ENCODE results near the gene SLC9A9. TPM values are rescaled to one million over a fixed set of nuclear protein-coding genes. Genes with fewer than 3 reads are reported as not detected.

Gene SLC9A9
- total and polyA plus RNA-seq, 2 donors from 2014 or later: 3.7 to 16.5 TPM

GRCh38 chr3:143532091-143532490 is 316.2 kb downstream of the SLC9A9 start:
- Histone ChIP-seq H3K9me3 (ENCODE audit: control insufficient read depth in 2 of 3, insufficient read depth in 1 of 3, low read length in 3 of 3) (no peaks in the 10 kb centered on the region), H3K27ac (ENCODE audit: low read depth in 2 of 2, low read length in 2 of 2) (no peak overlapping the region), H3K9ac (ENCODE audit: low read length in 3 of 3) (no peak overlapping the region), H3K4me1 (ENCODE audit: control insufficient read depth in 2 of 3, insufficient read depth in 2 of 3, low read depth in 1 of 3, low read length in 3 of 3) (no peaks in the 10 kb centered on the region), H3K36me3 (ENCODE audit: control insufficient read depth in 2 of 3, insufficient read depth in 3 of 3, low read length in 3 of 3) (no peaks in the 10 kb centered on the region), H3K27me3 (ENCODE audit: control insufficient read depth, insufficient read depth, low read length) (no peaks in the 10 kb centered on the region), H3K4me3 (ENCODE audit: low read length in 3 of 3) (no peak overlapping the region)
- FAIRE-seq (no peak), DNase-seq (no peak)
- TF ChIP-seq CTCF (IDR thresholded peaks at IDR 0.05; ENCODE audit: borderline replicate concordance, extremely low read depth, insufficient read depth): no peak
- intact Hi-C loops (cut with DNase I): no loop called here

GRCh38 chr3:143531101-143531500 is 317.2 kb downstream of the SLC9A9 start:
- Histone ChIP-seq H3K9me3 (ENCODE audit: control insufficient read depth in 2 of 3, insufficient read depth in 1 of 3, low read length in 3 of 3) (no peaks in the 10 kb centered on the region), H3K4me1 (ENCODE audit: control insufficient read depth in 2 of 3, insufficient read depth in 2 of 3, low read depth in 1 of 3, low read length in 3 of 3) (no peaks in the 10 kb centered on the region), H3K4me3 (ENCODE audit: low read length in 3 of 3) (no peak overlapping the region), H3K27me3 (ENCODE audit: control insufficient read depth, insufficient read depth, low read length) (no peaks in the 10 kb centered on the region), H3K9ac (ENCODE audit: low read length in 3 of 3) (no peak overlapping the region), H3K27ac (ENCODE audit: low read depth in 2 of 2, low read length in 2 of 2) (no peak overlapping the region), H3K36me3 (ENCODE audit: control insufficient read depth in 2 of 3, insufficient read depth in 3 of 3, low read length in 3 of 3) (no peaks in the 10 kb centered on the region)
- intact Hi-C loops (cut with DNase I): no loop called here
- DNase-seq (no peak), FAIRE-seq (no peak)
- TF ChIP-seq CTCF (IDR thresholded peaks at IDR 0.05; ENCODE audit: borderline replicate concordance, extremely low read depth, insufficient read depth): no peak

GRCh38 chr3:143529798-143530197 is 318.5 kb downstream of the SLC9A9 start:
- Histone ChIP-seq H3K9me3 (ENCODE audit: control insufficient read depth in 2 of 3, insufficient read depth in 1 of 3, low read length in 3 of 3) (no peaks in the 10 kb centered on the region), H3K9ac (ENCODE audit: low read length in 3 of 3) (no peak overlapping the region), H3K27ac (ENCODE audit: low read depth in 2 of 2, low read length in 2 of 2) (no peak overlapping the region), H3K36me3 (ENCODE audit: control insufficient read depth in 2 of 3, insufficient read depth in 3 of 3, low read length in 3 of 3) (no peaks in the 10 kb centered on the region), H3K4me1 (ENCODE audit: control insufficient read depth in 2 of 3, insufficient read depth in 2 of 3, low read depth in 1 of 3, low read length in 3 of 3) (no peaks in the 10 kb centered on the region), H3K4me3 (ENCODE audit: low read length in 3 of 3) (no peak overlapping the region), H3K27me3 (ENCODE audit: control insufficient read depth, insufficient read depth, low read length) (no peaks in the 10 kb centered on the region)
- intact Hi-C loops (cut with DNase I): no loop called here
- FAIRE-seq (no peak), DNase-seq (no peak)
- TF ChIP-seq CTCF (IDR thresholded peaks at IDR 0.05; ENCODE audit: borderline replicate concordance, extremely low read depth, insufficient read depth): no peak

GRCh38 chr3:143529018-143529478 is 319.2 kb downstream of the SLC9A9 start:
- no peak overlapping the region for H3K27ac ChIP-seq (ENCODE audit: low read depth in 2 of 2, low read length in 2 of 2)
- no peaks in the 10 kb centered on the region for H3K36me3 ChIP-seq (ENCODE audit: control insufficient read depth in 2 of 3, insufficient read depth in 3 of 3, low read length in 3 of 3)
- no peak for TF ChIP-seq CTCF (IDR thresholded peaks at IDR 0.05; ENCODE audit: borderline replicate concordance, extremely low read depth, insufficient read depth)
- H3K9ac ChIP-seq (ENCODE audit: low read length in 3 of 3): no peak overlapping the region
- intact Hi-C loops (cut with DNase I): no loop called here
- H3K27me3 ChIP-seq (ENCODE audit: control insufficient read depth, insufficient read depth, low read length): no peaks in the 10 kb centered on the region
- DNase-seq (no peak), FAIRE-seq (no peak)
- no peaks in the 10 kb centered on the region for H3K9me3 ChIP-seq (ENCODE audit: control insufficient read depth in 2 of 3, insufficient read depth in 1 of 3, low read length in 3 of 3)
- H3K4me1 ChIP-seq (ENCODE audit: control insufficient read depth in 2 of 3, insufficient read depth in 2 of 3, low read depth in 1 of 3, low read length in 3 of 3): no peaks in the 10 kb centered on the region
- H3K4me3 ChIP-seq (ENCODE audit: low read length in 3 of 3): no peak overlapping the region
